Measurements from ENCODE around the gene FUT7. TPM values are rescaled to one million over a fixed set of nuclear protein-coding genes. Genes with fewer than 3 reads are reported as not detected.

Gene FUT7
- polyA plus RNA-seq, 3 donors, result 6.1 to 13.4 (median 10.5) TPM

GRCh38 chr9:137057545-137057944 is 25.7 kb upstream of the FUT7 start:
- TF ChIP-seq CTCF (IDR thresholded peaks at IDR 0.05), result no peak
- Histone ChIP-seq H3K36me3 (replicated peaks in 1 of 2; ENCODE audit: control insufficient read depth in 1 of 2, insufficient read depth in 2 of 2, low read length in 2 of 2) (no peaks in the 10 kb centered on the region), H3K9me3 (replicated peaks in 1 of 2; ENCODE audit: control insufficient read depth in 1 of 2, insufficient read depth in 1 of 2, low read length in 2 of 2) (peaks cover 0 to 5% of the 10 kb centered on the region in 2 donors), H3K4me2 (replicated peaks; ENCODE audit: extremely low read depth, low read length, poor library complexity, severe bottlenecking) (no peak overlapping the region), H3K4me1 (ENCODE audit: control insufficient read depth in 1 of 2, insufficient read depth in 2 of 2, low read length in 2 of 2) (peaks cover 0 to 10% of the 10 kb centered on the region in 2 donors), H3K27me3 (ENCODE audit: control insufficient read depth in 2 of 2, insufficient read depth in 2 of 2, low read length in 2 of 2) (peaks cover 10 to 27% of the 10 kb centered on the region in 2 donors), H4K20me1 (ENCODE audit: insufficient read depth, low read length) (no peaks in the 10 kb centered on the region), H3K4me3 (replicated peaks in 1 of 3; ENCODE audit: low read depth in 2 of 3, low read length in 3 of 3) (no peak overlapping the region), H3K27ac (ENCODE audit: low read depth in 1 of 2, low read length in 2 of 2) (no peak overlapping the region), H3K79me2 (ENCODE audit: insufficient read depth, low read length) (no peaks in the 10 kb centered on the region), H2AFZ (ENCODE audit: insufficient read depth, low read depth, low read length, poor library complexity, severe bottlenecking) (no peak overlapping the region), H3K9ac (ENCODE audit: insufficient read depth, low read length, poor library complexity, severe bottlenecking) (no peak overlapping the region)
- Mint-ChIP-seq H3K4me1 (peaks cover 13% of the 10 kb centered on the region), H3K27me3 (ENCODE audit: low read depth in 3 of 3) (peaks cover 43 to 61% (median 46%) of the 10 kb centered on the region in 3 donors), H3K36me3 (no peaks in the 10 kb centered on the region), H3K4me3 (no peak overlapping the region), H3K9me3 (no peaks in the 10 kb centered on the region), H3K27ac (no peak overlapping the region)
- WGBS (ENCODE audit: insufficient coverage), result 93% methylated on average over 11 of the region's 16 CpGs
- DNase-seq, result no peak
- intact Hi-C loops (cut with micrococcal nuclease), result no loop called here

- no peak overlapping the region for H2AFZ ChIP-seq (ENCODE audit: insufficient read depth, low read depth, low read length, poor library complexity, severe bottlenecking)
- H3K4me1 Mint-ChIP-seq, result peaks cover 14% of the 10 kb centered on the region
- no peak overlapping the region for H3K9ac ChIP-seq (ENCODE audit: insufficient read depth, low read length, poor library complexity, severe bottlenecking)
- H3K27ac Mint-ChIP-seq, result no peak overlapping the region
- H3K79me2 ChIP-seq (ENCODE audit: insufficient read depth, low read length), result no peaks in the 10 kb centered on the region
- WGBS (ENCODE audit: insufficient coverage), result 93% methylated on average over 13 of the region's 17 CpGs
- peaks cover 0 to 5% of the 10 kb centered on the region in 2 donors for H3K9me3 ChIP-seq (replicated peaks in 1 of 2; ENCODE audit: control insufficient read depth in 1 of 2, insufficient read depth in 1 of 2, low read length in 2 of 2)
- H3K36me3 ChIP-seq (replicated peaks in 1 of 2; ENCODE audit: control insufficient read depth in 1 of 2, insufficient read depth in 2 of 2, low read length in 2 of 2), result no peaks in the 10 kb centered on the region
- H3K27me3 Mint-ChIP-seq (ENCODE audit: low read depth in 3 of 3), result peaks cover 48 to 64% (median 48%) of the 10 kb centered on the region in 3 donors
- no peaks in the 10 kb centered on the region for H3K9me3 Mint-ChIP-seq
- H3K36me3 Mint-ChIP-seq, result no peaks in the 10 kb centered on the region
- intact Hi-C loops (cut with micrococcal nuclease), result no loop called here
- H3K4me1 ChIP-seq (ENCODE audit: control insufficient read depth in 1 of 2, insufficient read depth in 2 of 2, low read length in 2 of 2), result peaks cover 0 to 10% of the 10 kb centered on the region in 2 donors
- H3K4me2 ChIP-seq (replicated peaks; ENCODE audit: extremely low read depth, low read length, poor library complexity, severe bottlenecking), result no peak overlapping the region
- no peaks in the 10 kb centered on the region for H4K20me1 ChIP-seq (ENCODE audit: insufficient read depth, low read length)
- no peak overlapping the region for H3K27ac ChIP-seq (ENCODE audit: low read depth in 1 of 2, low read length in 2 of 2)
- H3K27me3 ChIP-seq (ENCODE audit: control insufficient read depth in 2 of 2, insufficient read depth in 2 of 2, low read length in 2 of 2), result peaks cover 13 to 34% of the 10 kb centered on the region in 2 donors
- H3K4me3 ChIP-seq (replicated peaks in 1 of 3; ENCODE audit: low read depth in 2 of 3, low read length in 3 of 3), result no peak overlapping the region
- TF ChIP-seq CTCF (IDR thresholded peaks at IDR 0.05), result no peak
- H3K4me3 Mint-ChIP-seq, result peak overlapping the region in 1 of 2 donors; percentile 28
- DNase-seq, result no peak
Observed at GRCh38 chr9:137056739-137057415, 25.0 kb upstream of the FUT7 start.

Measured in CD14-positive monocyte (primary cell).